ENCODE results near the gene CD274. TPM values are rescaled to one million over a fixed set of nuclear protein-coding genes. Genes with fewer than 3 reads are reported as not detected.

The CD274 gene
- total and polyA plus RNA-seq, 10 of the 15 experiments (the other 5 are each of a cell fraction or from before 2014, with no cell fraction given) = 9.4 to 128 (median 24.6) TPM

DNA sequence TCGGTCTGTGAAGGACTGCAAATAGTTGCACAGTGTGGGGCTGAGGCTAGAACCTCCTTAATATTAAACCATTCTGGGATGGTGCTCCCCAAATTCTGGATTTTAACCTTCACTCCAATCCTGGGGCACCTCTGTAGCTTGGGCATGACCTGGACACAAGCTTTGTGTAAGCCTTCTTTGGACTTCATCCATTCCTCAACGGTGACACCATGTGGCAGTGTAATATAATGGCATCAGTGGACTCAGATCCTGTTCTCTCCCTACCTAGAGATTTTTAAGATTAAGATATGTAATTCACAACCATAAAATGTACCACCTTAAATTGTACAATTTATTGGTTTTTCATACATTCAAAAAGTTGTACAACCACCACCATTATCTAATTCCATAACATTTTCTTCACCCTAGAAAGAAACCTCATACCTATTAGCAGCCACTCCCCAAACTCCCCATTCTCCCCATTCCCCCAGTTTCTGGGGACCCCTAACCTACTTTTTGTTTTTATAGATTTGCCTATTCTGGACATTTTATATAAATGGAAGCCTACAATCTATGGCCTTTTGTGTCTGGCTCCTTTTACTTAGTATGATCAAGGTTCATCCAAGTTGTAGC is 7.8 kb upstream of the CD274 start:
- no peak overlapping the region for H3K4me3 ChIP-seq
- no peak overlapping the region for H2AFZ ChIP-seq (ENCODE audit: control insufficient read depth, low read depth, low read length)
- POLR2A ChIA-PET = interaction anchor here (0.6 to 1.2 kb wide), 3 partner anchors 69 to 455 kb away, joined by 3 to 4 read pairs (median 4); no protein-coding TSS in a partner anchor
- RAD21 ChIA-PET (ENCODE audit: unreplicated experiment) = interaction anchor here (0.6 to 8.7 kb wide), 33 partner anchors 6 to 736 kb away, joined by 3 to 130 read pairs (median 4); partner anchors contain the start of genes CD274 and JAK2
- in situ Hi-C loops (cut with MboI) = loop anchor here (5.0 kb wide), 1 partner anchor 685 kb away; no protein-coding TSS in a partner anchor
- H3K4me2 ChIP-seq (ENCODE audit: control insufficient read depth, insufficient read depth) = no peak overlapping the region
- no peaks in the 10 kb centered on the region for H3K36me3 ChIP-seq (ENCODE audit: control insufficient read depth in 2 of 2, insufficient read depth in 2 of 2, low read length in 1 of 2)
- WGBS (ENCODE audit: insufficient coverage, insufficient replicate concordance, low lambda C conversion rate, missing lambda C conversion rate) = 50% methylated on average over 2 of the region's 2 CpGs
- no peak overlapping the region for H3K27ac ChIP-seq (ENCODE audit: control insufficient read depth, insufficient read depth)
- H3K9ac ChIP-seq (ENCODE audit: control insufficient read depth, insufficient read depth, low read length) = no peak overlapping the region
- peaks cover 4% of the 10 kb centered on the region for H3K79me2 ChIP-seq (ENCODE audit: control insufficient read depth, insufficient read depth, low read length)
- DNase-seq (ENCODE audit: low read depth, low spot score) = no peak
- H3K4me1 ChIP-seq (ENCODE audit: control insufficient read depth, insufficient read depth, low read length) = peaks cover 17% of the 10 kb centered on the region
- no TSS peak for BruUV-seq (replicated peaks)
- no peak for ATAC-seq
- SMC1A ChIA-PET (ENCODE audit: uncharacterized antibody, unreplicated experiment) = interaction anchor here (0.6 to 9.7 kb wide), 29 partner anchors 8 to 683 kb away, joined by 3 to 187 read pairs (median 4); partner anchors contain the start of genes CD274, INSL6 and PDCD1LG2
- H4K20me1 ChIP-seq (ENCODE audit: control insufficient read depth, insufficient read depth) = no peaks in the 10 kb centered on the region
- H3K27me3 ChIP-seq (replicated peaks in 1 of 2; ENCODE audit: control insufficient read depth in 2 of 2, insufficient read depth in 2 of 2, low read length in 1 of 2) = no peaks in the 10 kb centered on the region
- H3K9me3 ChIP-seq (replicated peaks; ENCODE audit: control insufficient read depth, insufficient read depth, low read length) = no peaks in the 10 kb centered on the region
- CTCF ChIA-PET = interaction anchor here (0.6 to 8.4 kb wide), 47 partner anchors 7 to 693 kb away, joined by 3 to 124 read pairs (median 3); partner anchors contain the start of gene CD274
- intact Hi-C loops (cut with micrococcal nuclease; ENCODE audit: unreplicated experiment) = loop anchor here (10.0 kb wide), 1 partner anchor 778 kb away; the partner anchor contains the start of genes PLPP6 and SPATA6L
- FAIRE-seq = peak; percentile 87
- no peak for TF ChIP-seq ETV6 (conservative IDR thresholded peaks at IDR 0.05 in 1 of 2, IDR thresholded peaks at IDR 0.05 in 1 of 2; ENCODE audit: borderline replicate concordance in 1 of 2, low read depth in 1 of 2)
- no peak for TF ChIP-seq PML (IDR thresholded peaks at IDR 0.05; ENCODE audit: low read length)
- no peak for TF ChIP-seq BRCA1 (IDR thresholded peaks at IDR 0.05; ENCODE audit: low read depth, low read length)
- TF ChIP-seq GABPA (IDR thresholded peaks at IDR 0.05; ENCODE audit: low read depth) = no peak
- no peak for TF ChIP-seq TBL1XR1 (IDR thresholded peaks at IDR 0.05; ENCODE audit: low read depth, low read length)
- no peak for TF ChIP-seq BMI1 (IDR thresholded peaks at IDR 0.05; ENCODE audit: borderline replicate concordance)
- TF ChIP-seq, protein P1, sequence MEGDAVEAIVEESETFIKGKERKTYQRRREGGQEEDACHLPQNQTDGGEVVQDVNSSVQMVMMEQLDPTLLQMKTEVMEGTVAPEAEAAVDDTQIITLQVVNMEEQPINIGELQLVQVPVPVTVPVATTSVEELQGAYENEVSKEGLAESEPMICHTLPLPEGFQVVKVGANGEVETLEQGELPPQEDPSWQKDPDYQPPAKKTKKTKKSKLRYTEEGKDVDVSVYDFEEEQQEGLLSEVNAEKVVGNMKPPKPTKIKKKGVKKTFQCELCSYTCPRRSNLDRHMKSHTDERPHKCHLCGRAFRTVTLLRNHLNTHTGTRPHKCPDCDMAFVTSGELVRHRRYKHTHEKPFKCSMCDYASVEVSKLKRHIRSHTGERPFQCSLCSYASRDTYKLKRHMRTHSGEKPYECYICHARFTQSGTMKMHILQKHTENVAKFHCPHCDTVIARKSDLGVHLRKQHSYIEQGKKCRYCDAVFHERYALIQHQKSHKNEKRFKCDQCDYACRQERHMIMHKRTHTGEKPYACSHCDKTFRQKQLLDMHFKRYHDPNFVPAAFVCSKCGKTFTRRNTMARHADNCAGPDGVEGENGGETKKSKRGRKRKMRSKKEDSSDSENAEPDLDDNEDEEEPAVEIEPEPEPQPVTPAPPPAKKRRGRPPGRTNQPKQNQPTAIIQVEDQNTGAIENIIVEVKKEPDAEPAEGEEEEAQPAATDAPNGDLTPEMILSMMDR (IDR thresholded peaks at IDR 0.05 in 2 of 3, conservative IDR thresholded peaks at IDR 0.05 in 1 of 3; ENCODE audit: control insufficient read depth in 2 of 3, extremely low read depth in 1 of 3, insufficient read depth in 1 of 3, low read depth in 3 of 3, low read length in 3 of 3) = peak; percentile 61 to 77 (median 68)
- TF ChIP-seq ZSCAN29 (IDR thresholded peaks at IDR 0.05) = no peak
- TF ChIP-seq YY1 (IDR thresholded peaks at IDR 0.05; ENCODE audit: low read depth, low read length) = 0 out of 2 replicates have a peak, but pooled peaks have one; percentile 37
- TF ChIP-seq, protein P2, sequence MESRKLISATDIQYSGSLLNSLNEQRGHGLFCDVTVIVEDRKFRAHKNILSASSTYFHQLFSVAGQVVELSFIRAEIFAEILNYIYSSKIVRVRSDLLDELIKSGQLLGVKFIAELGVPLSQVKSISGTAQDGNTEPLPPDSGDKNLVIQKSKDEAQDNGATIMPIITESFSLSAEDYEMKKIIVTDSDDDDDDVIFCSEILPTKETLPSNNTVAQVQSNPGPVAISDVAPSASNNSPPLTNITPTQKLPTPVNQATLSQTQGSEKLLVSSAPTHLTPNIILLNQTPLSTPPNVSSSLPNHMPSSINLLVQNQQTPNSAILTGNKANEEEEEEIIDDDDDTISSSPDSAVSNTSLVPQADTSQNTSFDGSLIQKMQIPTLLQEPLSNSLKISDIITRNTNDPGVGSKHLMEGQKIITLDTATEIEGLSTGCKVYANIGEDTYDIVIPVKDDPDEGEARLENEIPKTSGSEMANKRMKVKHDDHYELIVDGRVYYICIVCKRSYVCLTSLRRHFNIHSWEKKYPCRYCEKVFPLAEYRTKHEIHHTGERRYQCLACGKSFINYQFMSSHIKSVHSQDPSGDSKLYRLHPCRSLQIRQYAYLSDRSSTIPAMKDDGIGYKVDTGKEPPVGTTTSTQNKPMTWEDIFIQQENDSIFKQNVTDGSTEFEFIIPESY (IDR thresholded peaks at IDR 0.05) = no peak
- TF ChIP-seq BCL3 (IDR thresholded peaks at IDR 0.05; ENCODE audit: borderline replicate concordance, insufficient read depth, low read depth, low read length, poor library complexity, severe bottlenecking) = no peak
- TF ChIP-seq TCF3 (IDR thresholded peaks at IDR 0.05; ENCODE audit: borderline replicate concordance, insufficient read depth, low read depth, low read length) = no peak
- TF ChIP-seq BACH1 (IDR thresholded peaks at IDR 0.05; ENCODE audit: borderline replicate concordance) = no peak
- TF ChIP-seq, protein P3, sequence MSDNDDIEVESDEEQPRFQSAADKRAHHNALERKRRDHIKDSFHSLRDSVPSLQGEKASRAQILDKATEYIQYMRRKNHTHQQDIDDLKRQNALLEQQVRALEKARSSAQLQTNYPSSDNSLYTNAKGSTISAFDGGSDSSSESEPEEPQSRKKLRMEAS (IDR thresholded peaks at IDR 0.05; ENCODE audit: low read depth, low read length) = no peak
- peak; percentile 81 for TF ChIP-seq RAD21 (IDR thresholded peaks at IDR 0.05; ENCODE audit: insufficient read depth, low read depth, low read length)
- no peak for TF ChIP-seq RBBP5 (conservative IDR thresholded peaks at IDR 0.05)
- 0 out of 2 replicates have a peak, but pooled peaks have one; percentile 14 for TF ChIP-seq IKZF1 (conservative IDR thresholded peaks at IDR 0.05)
- TF ChIP-seq SREBF1 (IDR thresholded peaks at IDR 0.05; ENCODE audit: low read length) = no peak
- TF ChIP-seq DPF2 (IDR thresholded peaks at IDR 0.05) = no peak

All from GM12878 (cell line).